Left lung (tissue), 10 donors: ENCODE data around the gene TAF11L12. TPM values are rescaled to one million over a fixed set of nuclear protein-coding genes. Genes with fewer than 3 reads are reported as not detected.
"Not testable (repeated sequence)": the region's sequence is repeated elsewhere in the genome, so short reads cannot be mapped to it uniquely, and the experiment has no call there.

Experiments
- ATAC-seq: fragments of 200-7000 bp; cut with Tn5 transposase; one replicate; pipeline ENCODE4 v1.9.1; 2020; ENCODE audit warnings: moderate library complexity
- DNase-seq, 4 donors: peaks; one replicate each; pipeline ENCODE4 v3.0.0-alpha.2; 2013 to 2020
- H3K27ac ChIP-seq, 2 donors: fragments of 200-600 bp; sonication (generic) in 1 of 2; one replicate each; pipeline versions ENCODE4 v1.5.0 to v1.8.0; 2020 to 2021
- H3K27me3 ChIP-seq, 2 donors: fragments of 200-600 bp; sonication (generic) in 1 of 2; one replicate each; pipeline versions ENCODE4 v1.5.0 to v1.8.0; 2020 to 2021
- H3K36me3 ChIP-seq, 2 donors: fragments of 200-600 bp; sonication (generic) in 1 of 2; one replicate each; pipeline versions ENCODE4 v1.5.0 to v1.8.0; 2020 to 2021
- H3K4me1 ChIP-seq, 2 donors: fragments of 200-600 bp; one replicate each; pipeline ENCODE4 v1.8.0; 2021
- H3K4me3 ChIP-seq, 2 donors: fragments of 200-600 bp; sonication (generic) in 1 of 2; one replicate each; pipeline versions ENCODE4 v1.5.0 to v1.8.0; 2020 to 2021; ENCODE audit warnings: mild to moderate bottlenecking in 1 of 2
- H3K9me3 ChIP-seq, 2 donors: fragments of 200-600 bp; sonication (generic) in 1 of 2; one replicate each; pipeline versions ENCODE4 v1.5.0 to v1.8.0; 2020 to 2021
- intact Hi-C, 2 donors: fragments of 100-400 bp; cut with DNase I; formaldehyde crosslinking; loops; one replicate each; pipeline versions ENCODE4 v1.11.2 to v1.14.2; 2022
- polyA plus RNA-seq, 6 donors: library from polyadenylated mRNA; unstranded; fragments of 120-200 nt; gene quantifications; one replicate each; pipeline ENCODE4 v1.2.1, GENCODE V29; 2013; ENCODE audit not compliant: insufficient read length in 6 of 6
- total RNA-seq, 2 donors: library from RNA; stranded (reverse); fragmentation: NEBNext Ultra II Directional; extraction: Animal tissue kit (Norgen Biotek cat#: 25700); gene quantifications; one replicate each; pipeline ENCODE4 v1.2.1, GENCODE V29; 2021
- TF ChIP-seq, protein P1 (sequence below), 2 donors: fragments of 200-600 bp; sonication (generic) in 1 of 2; IDR thresholded peaks; one replicate each; pipeline versions ENCODE4 v1.5.0 to v1.8.0; 2021; ENCODE audit warnings: antibody characterized with exemption in 2 of 2
- donor health status: DM: no; HTN: yes; CAD: no.
- donor health status: DM: no; HTN: no; CAD: no.

The TAF11L12 gene
- total and polyA plus RNA-seq, 8 donors = not detected

DNA sequence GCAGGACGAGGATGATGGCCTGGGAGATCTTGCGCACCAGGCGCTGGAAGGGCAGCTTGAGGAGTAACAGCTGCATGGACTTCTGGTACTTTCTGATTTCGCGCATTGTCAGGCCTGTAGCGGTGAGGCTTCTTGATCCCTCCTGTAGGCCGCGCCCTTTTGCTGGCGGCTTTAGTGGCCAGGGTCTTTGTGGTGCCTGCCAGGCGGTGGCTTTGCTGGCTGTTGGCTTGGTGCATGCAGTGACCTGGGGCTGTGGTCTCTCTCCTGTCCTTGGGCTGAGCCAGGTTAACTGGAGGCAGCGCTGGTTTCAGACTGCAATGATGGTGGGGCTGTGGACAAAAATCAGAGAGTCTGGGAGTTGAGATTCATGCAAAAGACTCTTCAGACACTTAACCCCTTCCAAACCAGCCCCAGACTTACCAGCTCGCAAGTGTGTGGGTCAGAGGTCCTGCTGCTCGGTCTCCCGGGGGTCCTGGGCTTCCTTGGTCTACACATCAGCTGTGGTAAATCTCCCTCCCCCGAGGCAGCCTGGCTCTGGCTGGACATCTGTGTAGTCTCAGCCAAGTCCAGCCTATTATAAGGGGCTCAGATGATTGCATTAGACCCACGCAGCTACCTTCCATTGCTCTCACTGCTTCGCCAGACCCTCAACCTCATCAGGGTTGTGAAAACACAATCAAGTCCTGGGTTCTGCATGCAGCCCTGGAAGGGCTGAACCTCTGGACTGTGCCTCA lies 4.8 kb downstream of the TAF11L12 start:
- ATAC-seq (no peak), DNase-seq (peak in 1 of 4 donors; percentile 51)
- H3K27ac ChIP-seq = no peak overlapping the region
- H3K4me3 ChIP-seq = no peak overlapping the region
- H3K36me3 ChIP-seq = no peaks in the 10 kb centered on the region
- TF ChIP-seq, protein P1, sequence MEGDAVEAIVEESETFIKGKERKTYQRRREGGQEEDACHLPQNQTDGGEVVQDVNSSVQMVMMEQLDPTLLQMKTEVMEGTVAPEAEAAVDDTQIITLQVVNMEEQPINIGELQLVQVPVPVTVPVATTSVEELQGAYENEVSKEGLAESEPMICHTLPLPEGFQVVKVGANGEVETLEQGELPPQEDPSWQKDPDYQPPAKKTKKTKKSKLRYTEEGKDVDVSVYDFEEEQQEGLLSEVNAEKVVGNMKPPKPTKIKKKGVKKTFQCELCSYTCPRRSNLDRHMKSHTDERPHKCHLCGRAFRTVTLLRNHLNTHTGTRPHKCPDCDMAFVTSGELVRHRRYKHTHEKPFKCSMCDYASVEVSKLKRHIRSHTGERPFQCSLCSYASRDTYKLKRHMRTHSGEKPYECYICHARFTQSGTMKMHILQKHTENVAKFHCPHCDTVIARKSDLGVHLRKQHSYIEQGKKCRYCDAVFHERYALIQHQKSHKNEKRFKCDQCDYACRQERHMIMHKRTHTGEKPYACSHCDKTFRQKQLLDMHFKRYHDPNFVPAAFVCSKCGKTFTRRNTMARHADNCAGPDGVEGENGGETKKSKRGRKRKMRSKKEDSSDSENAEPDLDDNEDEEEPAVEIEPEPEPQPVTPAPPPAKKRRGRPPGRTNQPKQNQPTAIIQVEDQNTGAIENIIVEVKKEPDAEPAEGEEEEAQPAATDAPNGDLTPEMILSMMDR (IDR thresholded peaks at IDR 0.05) = no peak
- intact Hi-C loops = no loop called here
- no peaks in the 10 kb centered on the region for H3K4me1 ChIP-seq
- no peaks in the 10 kb centered on the region for H3K9me3 ChIP-seq
- no peaks in the 10 kb centered on the region for H3K27me3 ChIP-seq

DNA sequence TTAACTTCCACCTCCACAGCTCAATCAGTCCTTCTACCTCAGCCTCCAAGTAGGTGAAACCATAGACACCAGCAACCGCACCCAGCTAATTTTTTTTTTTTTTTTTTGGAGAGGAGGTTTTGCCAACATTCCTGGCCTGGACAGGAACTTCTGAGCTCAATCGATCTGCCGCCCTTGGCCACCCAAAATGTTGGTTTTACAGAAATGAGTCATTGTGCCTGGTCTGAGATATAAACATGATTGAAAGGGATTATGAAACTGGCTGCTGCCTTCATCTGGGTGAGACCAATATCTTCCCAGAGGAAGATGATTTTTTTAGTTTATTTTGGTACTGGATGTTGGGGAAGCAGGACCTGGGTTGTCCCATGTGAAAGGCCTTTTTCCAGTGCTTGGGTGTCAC lies 9.2 kb downstream of the TAF11L12 start:
- ATAC-seq (no peak), DNase-seq (no peak)
- no peak overlapping the region for H3K4me3 ChIP-seq
- H3K27me3 ChIP-seq = no peaks in the 10 kb centered on the region
- no peaks in the 10 kb centered on the region for H3K36me3 ChIP-seq
- no peak overlapping the region for H3K27ac ChIP-seq
- no peaks in the 10 kb centered on the region for H3K4me1 ChIP-seq
- peaks cover 0 to 4% of the 10 kb centered on the region in 2 donors for H3K9me3 ChIP-seq
- intact Hi-C loops = no loop called here
- TF ChIP-seq, protein P1 (IDR thresholded peaks at IDR 0.05) = no peak

DNA sequence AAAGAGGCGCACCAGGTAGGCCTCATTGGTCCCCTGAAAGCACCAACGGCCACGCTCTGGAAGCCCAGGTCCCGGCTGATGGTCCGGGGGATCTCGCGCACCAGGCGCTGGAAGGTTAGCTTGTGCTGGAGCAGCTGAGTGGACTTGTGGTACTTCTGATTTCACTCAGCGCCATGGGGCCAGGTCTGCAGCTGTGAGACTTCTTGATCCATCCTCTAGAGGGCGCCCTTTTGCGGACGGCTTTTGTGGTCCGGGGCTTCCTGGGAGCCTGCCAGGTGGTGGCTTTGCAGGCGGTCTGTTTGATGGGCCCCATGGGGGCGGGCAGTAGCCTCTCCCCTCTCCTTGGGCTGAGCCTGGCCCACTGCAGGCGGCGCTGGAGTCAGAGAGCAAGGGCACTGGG lies 10.4 kb downstream of the TAF11L12 start:
- ATAC-seq (no peak), DNase-seq (peak in 1 of 4 donors; percentile 71)
- Histone ChIP-seq H3K27me3 (no peaks in the 10 kb centered on the region), H3K9me3 (peaks cover 0 to 4% of the 10 kb centered on the region in 2 donors), H3K27ac (no peak overlapping the region), H3K4me1 (no peaks in the 10 kb centered on the region), H3K4me3 (no peak overlapping the region), H3K36me3 (no peaks in the 10 kb centered on the region)
- TF ChIP-seq, protein P1 (IDR thresholded peaks at IDR 0.05) = no peak
- intact Hi-C loops = no loop called here

DNA sequence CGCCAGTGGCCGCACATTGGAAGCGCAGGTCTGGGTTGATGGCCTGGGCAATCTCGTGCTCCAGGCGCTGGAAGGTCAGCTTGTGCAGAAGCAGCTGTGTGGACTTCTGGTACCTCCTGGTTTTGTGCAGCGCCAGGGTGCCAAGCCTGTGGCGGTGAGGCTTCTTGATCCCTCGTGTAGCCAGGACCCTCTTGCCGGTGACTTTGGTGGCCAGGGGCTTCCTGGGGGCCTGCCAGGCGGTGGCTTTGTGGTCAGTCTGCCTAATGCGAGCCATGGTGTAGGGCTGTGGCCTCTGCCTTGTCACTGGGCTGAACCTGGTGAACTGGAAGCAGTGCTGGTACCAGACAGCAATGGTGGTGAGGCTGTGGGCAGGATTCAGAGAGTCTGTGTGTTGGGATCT lies 15.5 kb downstream of the TAF11L12 start:
- no peak for ATAC-seq
- TF ChIP-seq, protein P1 (IDR thresholded peaks at IDR 0.05) = no peak

DNA sequence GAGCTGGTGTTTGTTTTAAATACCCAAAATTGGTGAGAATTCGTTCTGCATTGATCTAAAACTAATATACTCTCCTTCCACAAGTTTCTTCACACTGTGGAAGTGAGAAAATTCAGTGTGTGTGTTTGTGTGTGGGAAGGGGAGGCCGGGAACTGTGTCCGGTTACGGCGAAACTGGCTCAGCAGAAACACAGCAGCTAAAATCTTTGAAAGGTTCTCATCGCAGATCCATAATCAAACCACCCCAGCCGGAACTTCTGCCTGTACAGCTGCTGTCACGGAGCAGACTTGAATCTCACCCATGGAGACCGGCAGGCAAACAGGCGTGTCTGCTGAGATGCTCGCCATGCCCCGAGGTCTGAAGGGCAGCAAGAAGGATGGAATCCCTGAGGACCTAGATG lies 21.6 kb downstream of the TAF11L12 start, which contains the start of gene TAF11L13:
Gene TAF11L13, plus strand, starts transcription at position 301 of the 400 bp plus-strand sequence.
- H3K4me1 ChIP-seq, H3K36me3 ChIP-seq, DNase-seq, H3K9me3 ChIP-seq, H3K4me3 ChIP-seq, H3K27ac ChIP-seq, intact Hi-C loops, ATAC-seq, H3K27me3 ChIP-seq: not testable (repeated sequence)

More for the DNA sequence above, 15.5 kb downstream of the TAF11L12 start:
- no peak overlapping the region for H3K27ac ChIP-seq
- intact Hi-C loops = no loop called here
- H3K4me1 ChIP-seq = no peaks in the 10 kb centered on the region
- peak in 1 of 4 donors; percentile 65 for DNase-seq
- H3K4me3 ChIP-seq = no peak overlapping the region
- no peaks in the 10 kb centered on the region for H3K27me3 ChIP-seq
- H3K36me3 ChIP-seq = no peaks in the 10 kb centered on the region
- H3K9me3 ChIP-seq = peaks cover 0 to 2% of the 10 kb centered on the region in 2 donors
